Measurements from ENCODE around the gene SLC6A19.

The SLC6A19 gene

DNA sequence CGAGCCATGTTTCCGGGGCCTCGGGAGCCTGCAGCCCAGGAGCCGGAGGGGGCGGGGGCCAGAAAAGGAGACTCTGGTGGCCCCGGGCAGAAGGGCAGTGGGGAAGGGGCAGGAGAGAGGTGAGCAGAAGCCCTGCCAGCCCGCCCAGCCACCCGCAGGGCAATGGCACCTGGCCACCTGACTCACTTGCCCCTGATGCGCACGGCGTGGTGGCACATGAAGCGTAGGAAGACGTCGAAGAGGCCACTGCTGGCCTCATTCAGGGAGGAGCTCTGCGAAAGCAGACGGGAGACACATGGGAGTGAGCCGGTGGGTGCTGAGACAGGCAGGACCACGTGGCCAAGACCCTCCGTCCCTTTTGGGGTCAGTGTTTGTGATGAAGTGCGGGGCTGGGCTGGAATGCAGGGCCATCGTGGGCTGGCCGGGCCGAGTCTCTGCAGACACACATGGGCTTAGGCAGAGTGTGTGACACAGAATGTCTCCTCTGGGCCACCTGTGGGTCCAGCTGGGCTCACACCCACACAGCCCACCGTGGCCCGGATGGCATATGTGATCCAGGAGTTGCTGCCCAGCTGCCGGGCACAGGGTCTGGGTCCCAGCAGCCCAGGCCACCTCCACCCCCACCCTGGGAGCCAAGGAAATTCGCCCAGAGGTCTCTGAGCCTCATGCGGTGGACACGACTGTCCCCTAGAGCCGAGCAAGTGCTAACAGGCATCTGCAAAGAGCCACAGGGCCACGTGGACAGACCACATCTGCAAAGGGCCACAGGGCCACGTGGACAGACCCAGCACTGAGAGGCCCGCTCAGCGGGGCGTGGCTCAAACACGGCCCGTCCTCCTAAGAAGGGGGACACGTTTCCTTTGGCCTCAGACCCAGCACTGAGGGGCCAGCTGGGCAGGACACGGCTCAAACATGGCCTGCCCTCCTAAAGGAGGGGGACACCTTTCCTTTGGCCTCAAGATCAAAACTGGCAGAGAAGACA, 69.8 kb downstream of the SLC6A19 start:
- DNase-seq: no peak

DNA sequence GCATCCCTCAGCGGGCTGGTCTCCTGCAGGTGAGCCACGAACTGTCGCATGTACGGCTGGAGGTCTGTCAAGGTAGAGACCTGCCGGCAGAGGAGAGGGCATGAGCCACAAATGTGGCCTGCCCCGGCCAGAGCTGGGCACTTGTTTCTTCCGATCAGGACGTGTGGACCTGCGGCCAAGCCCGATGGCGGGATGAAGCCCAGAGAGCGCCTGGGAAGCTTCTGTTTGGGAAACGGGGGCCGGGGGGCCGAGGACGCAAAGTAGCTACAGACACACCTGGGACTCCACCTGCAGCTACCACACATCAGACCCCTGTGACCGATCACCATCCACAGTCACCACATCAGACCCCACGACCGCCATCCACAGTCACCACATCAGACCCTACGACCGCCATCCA, 70.8 kb downstream of the SLC6A19 start:
- DNase-seq: no peak

DNA sequence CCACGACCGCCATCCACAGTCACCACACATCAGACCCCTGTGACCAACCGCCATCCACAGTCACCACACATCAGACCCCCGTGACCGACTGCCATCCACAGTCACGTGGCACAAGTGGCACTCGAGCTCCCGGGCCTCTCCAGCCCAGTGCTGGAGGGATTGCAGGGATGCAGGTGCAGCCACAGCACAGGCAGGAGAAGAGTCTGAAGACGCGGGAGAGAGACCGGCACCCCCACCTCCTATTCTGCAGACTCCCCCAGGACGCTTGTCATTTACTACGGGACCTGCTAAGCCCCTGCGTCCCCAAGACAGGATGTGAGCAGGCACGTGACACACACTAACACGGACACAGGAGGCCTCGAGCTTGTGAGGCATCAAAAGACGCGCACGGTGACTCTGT, 72.3 kb downstream of the SLC6A19 start:
- DNase-seq: no peak

DNA sequence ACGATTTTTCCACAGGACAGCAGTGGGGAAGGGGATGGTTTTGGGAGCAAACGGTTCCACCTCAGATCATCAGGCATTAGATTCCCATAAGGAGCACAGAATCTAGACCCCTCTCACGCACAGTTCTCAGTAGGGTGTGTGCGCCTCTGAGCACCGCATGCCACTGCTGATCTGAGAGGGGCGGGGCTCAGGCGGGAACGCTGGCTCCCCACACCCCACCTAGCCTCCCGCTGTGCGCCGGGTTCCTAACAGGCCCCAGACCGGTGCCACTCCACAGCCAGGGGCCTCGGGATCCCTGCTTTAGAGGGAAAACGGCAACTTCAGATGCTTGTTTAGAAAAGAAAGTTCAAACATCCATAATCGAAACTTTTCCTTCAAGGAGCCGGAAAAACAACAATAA, 73.1 kb downstream of the SLC6A19 start:
- DNase-seq: no peak
